ENCODE results near the gene BMPR1A.

BMPR1A gene

GRCh38 chr10:86956848-86957448 is 200.5 kb downstream of the BMPR1A start:
- no peak for DNase-seq (ENCODE audit: low spot score)

- no peak for DNase-seq (ENCODE audit: low spot score)
Observed at GRCh38 chr10:86957471-86958115, 201.2 kb downstream of the BMPR1A start, which contains the start of gene MMRN2. MMRN2 (minus strand) TSS chr10:86957615; CDS start chr10:86957541, 74 bp downstream.

DNA sequence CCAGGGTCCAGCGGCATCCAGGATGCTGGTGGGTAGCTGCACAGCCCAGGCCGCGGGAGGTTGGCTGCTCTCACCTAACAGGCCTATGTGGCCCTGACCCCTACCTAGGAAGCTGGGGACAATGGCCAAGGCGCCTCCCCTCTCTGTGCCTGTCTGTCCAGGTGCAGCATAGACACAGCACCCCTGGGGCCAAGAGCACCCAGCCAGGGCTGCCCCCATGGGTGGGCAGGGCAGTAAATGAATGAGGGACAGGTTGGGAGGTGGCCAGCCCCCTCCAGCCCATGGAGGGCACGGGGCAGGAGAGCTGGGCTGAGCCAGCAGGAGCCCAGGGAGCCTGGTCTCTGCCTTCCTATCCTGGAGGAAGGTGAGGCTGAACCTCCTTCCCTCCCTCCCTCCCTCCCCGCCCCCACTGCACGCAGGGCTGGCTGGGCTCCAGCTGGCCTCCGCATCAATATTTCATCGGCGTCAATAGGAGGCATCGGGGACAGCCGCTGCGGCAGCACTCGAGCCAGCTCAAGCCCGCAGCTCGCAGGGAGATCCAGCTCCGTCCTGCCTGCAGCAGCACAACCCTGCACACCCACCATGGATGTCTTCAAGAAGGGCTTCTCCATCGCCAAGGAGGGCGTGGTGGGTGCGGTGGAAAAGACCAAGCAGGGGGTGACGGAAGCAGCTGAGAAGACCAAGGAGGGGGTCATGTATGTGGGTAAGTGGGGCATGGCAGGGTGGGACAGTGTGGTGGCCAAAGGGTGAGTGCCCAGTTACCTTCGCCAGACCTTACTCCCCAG is 201.9 kb downstream of the BMPR1A start, which contains the start of gene SNCG:
TSS of gene SNCG (plus strand) at position 484 of the 785 bp plus-strand sequence. CDS start at position 583, 99 bp downstream.
- no peak for DNase-seq (ENCODE audit: low spot score)

GRCh38 chr10:86958901-86959736 is 202.7 kb downstream of the BMPR1A start:
- no peak for DNase-seq (ENCODE audit: low spot score)

- no peak for DNase-seq (ENCODE audit: low spot score)
Observed at GRCh38 chr10:86959737-86960002, 203.3 kb downstream of the BMPR1A start.

- DNase-seq (ENCODE audit: low spot score) = peak; percentile 77
Observed at GRCh38 chr10:86960003-86960862, 203.8 kb downstream of the BMPR1A start.

DNA sequence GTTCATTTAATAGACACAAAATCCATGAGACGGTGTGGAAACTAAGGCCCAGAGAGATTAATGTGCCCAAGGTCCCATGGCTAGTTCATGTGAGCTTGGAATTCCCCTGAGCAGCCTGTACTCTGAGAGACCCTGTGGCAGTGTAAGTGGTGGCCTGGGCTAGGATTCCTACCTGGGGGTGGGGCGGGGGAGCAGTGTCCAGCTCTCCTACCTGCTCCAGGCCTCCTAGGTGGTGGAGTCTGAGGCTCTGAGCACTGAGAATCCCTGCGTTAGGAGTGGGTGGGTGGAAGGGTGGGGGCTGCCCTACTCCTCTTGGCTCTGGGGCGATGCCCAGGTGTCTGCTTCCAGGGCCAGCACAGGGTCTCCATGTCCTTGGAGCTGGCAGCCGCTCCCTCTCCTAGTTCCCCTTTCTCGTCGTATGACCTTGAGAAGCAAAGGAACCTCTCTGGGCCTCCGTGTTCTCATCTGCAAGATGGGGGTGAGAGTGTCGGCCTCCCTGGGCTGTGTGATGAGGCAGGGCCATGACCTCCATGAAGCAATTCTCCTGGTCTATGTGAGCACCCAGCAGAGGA is 204.5 kb downstream of the BMPR1A start:
- no peak for DNase-seq (ENCODE audit: low spot score)

DNA sequence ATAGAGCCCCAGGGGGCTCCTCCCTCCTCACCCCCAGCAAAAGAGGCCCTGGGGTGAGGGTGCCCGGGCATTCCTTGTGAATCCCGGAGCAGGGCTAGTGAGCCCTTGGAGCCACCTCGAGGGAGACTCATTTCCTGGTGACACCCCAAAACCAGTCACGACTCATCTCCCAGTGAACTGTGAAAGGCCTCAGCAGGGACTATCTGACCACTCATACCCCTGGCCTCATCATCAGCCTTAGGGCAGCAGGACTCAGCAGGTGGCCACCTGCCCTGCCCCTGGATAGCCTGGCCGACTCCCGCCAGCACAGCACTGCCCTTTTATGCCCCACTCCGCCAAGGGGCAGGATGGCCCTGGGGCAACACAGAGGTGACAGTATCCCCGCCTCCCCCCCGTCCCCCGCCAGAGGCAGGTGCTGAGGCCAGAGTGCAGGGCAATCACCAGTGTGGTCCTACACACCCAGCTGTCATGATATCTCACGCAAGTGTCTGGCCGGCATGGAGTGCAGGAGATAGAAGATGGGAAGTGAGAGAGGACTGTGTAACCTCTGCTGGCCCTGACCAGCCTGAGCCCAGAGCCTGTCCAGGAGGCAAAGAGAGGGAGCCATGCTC is 205.2 kb downstream of the BMPR1A start:
- DNase-seq (ENCODE audit: low spot score) = no peak

DNA sequence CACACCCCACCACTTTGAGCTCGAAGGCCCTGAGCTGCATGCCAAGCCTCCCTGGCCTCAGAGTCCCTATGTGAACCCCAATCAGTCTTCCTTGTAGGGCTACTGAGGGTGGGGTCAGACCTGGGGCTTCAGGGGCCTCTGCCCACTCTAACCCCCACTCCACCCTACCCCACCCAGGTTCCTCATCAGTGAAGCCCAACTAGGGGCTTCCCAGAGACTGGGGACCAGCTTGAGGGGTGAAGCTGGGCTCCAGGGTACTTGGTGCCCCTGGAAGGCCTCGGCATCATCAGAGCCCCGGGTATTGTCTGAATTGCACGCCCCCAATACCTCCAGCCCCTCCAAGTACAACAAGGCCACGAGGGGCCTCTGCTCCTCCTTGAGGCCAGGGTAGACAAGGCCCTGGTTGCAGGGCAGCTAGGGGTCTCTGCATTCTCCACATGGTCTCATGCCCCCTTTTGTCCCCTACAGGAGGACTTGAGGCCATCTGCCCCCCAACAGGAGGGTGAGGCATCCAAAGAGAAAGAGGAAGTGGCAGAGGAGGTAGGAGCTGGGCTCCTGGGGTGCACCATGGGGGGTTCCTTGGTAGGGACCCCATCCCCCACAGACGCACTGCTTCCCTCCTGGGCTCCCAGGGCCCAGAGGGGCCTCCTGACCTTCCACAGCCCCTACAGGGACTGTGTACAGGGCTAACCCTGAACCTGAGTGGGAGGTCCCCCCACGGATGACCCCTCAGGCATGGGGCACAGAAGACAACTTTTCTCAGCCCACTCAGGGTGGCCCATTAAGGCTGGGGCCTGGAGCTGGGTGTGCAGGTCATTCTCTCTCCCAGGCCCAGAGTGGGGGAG is 205.9 kb downstream of the BMPR1A start:
- DNase-seq (ENCODE audit: low spot score) = no peak

DNA sequence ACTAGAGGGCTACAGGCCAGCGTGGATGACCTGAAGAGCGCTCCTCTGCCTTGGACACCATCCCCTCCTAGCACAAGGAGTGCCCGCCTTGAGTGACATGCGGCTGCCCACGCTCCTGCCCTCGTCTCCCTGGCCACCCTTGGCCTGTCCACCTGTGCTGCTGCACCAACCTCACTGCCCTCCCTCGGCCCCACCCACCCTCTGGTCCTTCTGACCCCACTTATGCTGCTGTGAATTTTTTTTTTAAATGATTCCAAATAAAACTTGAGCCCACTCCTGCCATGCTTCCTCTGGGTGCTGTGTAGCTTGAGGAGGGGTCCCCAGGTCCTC is 206.5 kb downstream of the BMPR1A start:
- DNase-seq (ENCODE audit: low spot score) = no peak

DNA sequence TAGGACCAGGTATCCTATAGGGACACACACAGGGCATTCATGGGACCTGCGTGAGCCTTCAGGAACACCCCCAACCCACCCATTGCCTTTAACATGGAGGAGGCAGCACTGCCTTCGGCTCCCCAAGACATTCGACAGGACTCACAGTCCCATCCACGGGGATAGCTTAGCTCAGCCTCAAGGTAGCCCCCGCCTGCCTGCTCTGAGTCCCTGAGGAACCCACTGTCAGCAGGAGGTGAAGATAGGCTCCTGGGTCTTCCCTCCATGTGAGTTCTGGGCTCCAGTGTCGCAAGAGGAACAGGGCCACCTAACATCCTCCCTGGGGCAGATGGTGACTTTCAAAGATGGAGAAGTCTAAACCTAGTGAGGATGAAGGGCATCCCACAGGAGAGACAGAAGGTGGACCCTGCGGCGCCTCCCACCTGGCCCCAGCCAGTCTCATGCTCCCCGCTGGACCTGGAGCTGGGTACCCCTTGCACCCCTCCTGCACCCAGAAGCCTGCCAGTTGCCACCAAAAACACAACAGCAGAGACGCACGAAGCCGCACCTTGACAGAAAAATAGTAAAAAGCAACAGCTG is 207.0 kb downstream of the BMPR1A start:
- DNase-seq (ENCODE audit: low spot score) = no peak

- DNase-seq (ENCODE audit: low spot score) = no peak
Observed at GRCh38 chr10:86964061-86964846, 207.8 kb downstream of the BMPR1A start.

GRCh38 chr10:86964847-86965190 is 208.4 kb downstream of the BMPR1A start:
- DNase-seq (ENCODE audit: low spot score) = no peak

GRCh38 chr10:86965986-86966654 is 209.7 kb downstream of the BMPR1A start:
- no peak for DNase-seq (ENCODE audit: low spot score)

GRCh38 chr10:86967481-86967941 is 211.1 kb downstream of the BMPR1A start:
- no peak for DNase-seq (ENCODE audit: low spot score)

DNA sequence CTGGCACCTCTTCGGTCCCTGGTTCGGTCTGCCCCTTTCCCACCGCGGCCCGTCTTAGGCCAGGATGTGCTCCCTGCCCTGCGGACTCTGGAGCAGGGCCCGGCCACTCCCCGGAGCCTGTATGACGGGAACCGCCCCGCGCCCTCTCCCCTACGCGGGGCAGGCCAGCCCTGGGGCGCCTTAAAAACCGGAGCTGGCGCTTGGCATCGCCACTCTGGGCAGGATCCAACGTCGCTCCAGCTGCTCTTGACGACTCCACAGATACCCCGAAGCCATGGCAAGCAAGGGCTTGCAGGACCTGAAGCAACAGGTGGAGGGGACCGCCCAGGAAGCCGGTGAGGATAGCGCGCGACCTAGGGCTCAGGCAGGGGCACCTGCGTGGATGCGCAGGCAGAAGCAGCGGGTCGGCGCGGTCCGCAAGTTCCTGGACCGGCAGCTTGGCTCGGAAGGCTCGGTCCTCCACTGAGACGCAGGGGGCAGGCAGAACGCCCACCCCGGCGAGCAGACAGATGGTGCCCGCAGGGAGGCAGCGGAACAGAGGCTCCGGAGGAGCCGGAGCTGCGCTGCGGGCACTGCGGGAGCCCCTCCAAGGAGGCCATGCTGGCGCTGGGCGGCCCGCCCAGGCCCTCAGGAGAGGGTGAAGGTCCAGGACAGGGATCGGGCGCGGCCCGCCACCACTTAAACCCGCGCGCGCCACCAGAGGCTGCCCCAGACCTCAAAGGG is 212.0 kb downstream of the BMPR1A start, which contains the start of gene ADIRF:
TSS of gene ADIRF (plus strand) at position 212 of the 723 bp plus-strand sequence. CDS start at position 275, 63 bp downstream.
- DNase-seq (ENCODE audit: low spot score) = no peak

DNA sequence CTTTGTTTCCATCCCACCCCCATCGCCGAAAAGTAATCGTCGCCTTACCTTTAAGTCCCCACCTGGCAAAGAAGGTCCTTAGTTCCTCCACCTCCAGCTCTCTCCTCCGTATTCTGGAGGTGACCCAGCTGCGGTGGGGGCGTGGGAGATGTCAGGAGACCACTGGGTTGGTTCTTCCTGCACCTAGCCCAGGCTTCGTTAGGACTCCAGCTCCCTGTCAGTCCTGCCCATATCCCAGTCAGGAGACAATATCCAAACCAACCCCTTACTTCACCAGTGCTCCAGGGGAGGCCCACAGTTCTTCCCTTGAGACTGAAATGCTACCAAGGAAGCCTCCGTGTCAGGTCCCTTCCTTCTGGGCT is 212.6 kb downstream of the BMPR1A start:
- no peak for DNase-seq (ENCODE audit: low spot score)

Measured in HuH-7.5 (cell line).